K562 treated with DMSO at 1 percent for 24 hours (cell line): ENCODE results near the gene KCNT1. TPM values are rescaled to one million over a fixed set of nuclear protein-coding genes. Genes with fewer than 3 reads are reported as not detected.

ENCODE experiments used
- total RNA-seq: library from RNA; unstranded; fragments of 300-600 nt; gene quantifications from 2 replicates; pipeline ENCODE4 v1.2.3, GENCODE V29; 2022; ENCODE audit warnings: low read depth; ENCODE audit not compliant: insufficient read depth

The KCNT1 gene
- total RNA-seq, result not detected in 2 replicates

GRCh38 chr9:135701959-135702721 lies at the start of gene KCNT1:
TSS of gene KCNT1 (plus strand) at chr9:135702185. CDS start at chr9:135702259, 74 bp downstream.

DNA sequence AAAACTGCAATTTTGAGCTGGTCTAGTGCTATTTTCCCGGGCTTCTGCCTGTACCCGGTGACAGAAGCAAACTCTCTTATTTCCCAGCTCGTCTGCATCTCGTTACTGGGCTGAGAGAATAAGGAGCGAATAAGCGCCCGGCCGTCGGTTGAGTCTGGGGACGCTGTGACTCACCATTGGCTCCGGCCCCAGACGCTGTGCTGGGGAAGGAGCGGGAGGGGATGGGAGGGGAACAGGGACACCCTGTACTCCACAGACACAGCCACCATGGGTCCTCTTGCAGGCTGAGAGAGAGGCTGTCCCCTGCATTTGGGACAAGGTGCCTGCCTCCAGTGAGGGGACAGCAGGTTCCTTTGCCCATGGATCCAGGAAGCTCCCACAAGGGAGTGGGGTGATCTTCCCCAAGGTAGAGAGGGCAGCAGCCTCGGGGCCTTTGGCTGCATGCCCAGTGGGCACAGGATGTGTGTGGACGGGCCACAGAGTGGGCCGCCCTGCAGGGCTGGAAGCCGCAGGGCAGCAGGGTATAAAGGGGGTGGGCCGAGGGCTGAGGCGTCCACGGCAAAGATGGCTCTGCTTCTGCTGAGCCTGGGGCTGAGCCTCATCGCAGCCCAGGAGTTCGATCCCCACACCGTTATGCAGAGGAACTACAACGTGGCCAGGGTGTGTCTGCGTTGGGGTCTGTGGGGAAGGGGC lies 39.1 kb upstream of the KCNT1 start, which contains the start of gene LCN9:
Gene LCN9 (plus strand): TSS at position 552 of the 693 bp plus-strand sequence. CDS start 13 bp downstream, at position 565.

DNA sequence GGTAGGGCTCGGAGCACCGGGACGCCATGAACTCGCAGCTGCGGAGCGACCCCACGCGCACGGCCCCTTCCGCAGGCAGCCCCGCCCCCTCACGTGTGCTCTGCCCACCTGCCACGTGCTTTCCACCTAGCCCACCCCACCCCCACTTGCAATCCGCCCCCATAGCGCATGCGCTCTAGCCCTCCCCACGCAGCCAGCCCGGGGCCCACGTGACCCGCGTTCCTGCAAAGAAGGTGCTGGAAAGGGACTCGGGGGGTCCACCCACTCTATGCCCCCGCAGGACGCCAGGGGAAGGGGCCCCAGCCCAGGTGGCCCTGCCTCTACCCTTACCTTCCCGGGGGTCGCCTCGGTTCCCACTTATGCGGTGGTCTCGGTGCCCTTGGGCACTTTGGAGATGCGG lies 2.5 kb upstream of the KCNT1 start, which contains the start of gene SOHLH1:
Gene SOHLH1 (minus strand): TSS at position 42 of the 400 bp plus-strand sequence. CDS start 14 bp downstream, at position 28.

Other genes with a start within 250 kb of the KCNT1 start
- 23.7 and 28.9 TPM in 2 replicates for gene PPP1R26, start 222.4 kb upstream of the KCNT1 start, total RNA-seq
- 89.3 and 97.1 TPM in 2 replicates for gene MRPS2, start 201.5 kb upstream of the KCNT1 start, total RNA-seq
- not detected in 2 replicates for gene LCN1, start 180.7 kb upstream of the KCNT1 start, total RNA-seq
- not detected in 2 replicates for gene OBP2A, start 156.1 kb upstream of the KCNT1 start, total RNA-seq
- 1.4 and 2.1 TPM in 2 replicates for gene PAEP, start 140.4 kb upstream of the KCNT1 start, total RNA-seq
- gene GLT6D1, start 62.6 kb upstream of the KCNT1 start, total RNA-seq, result not detected in 2 replicates
- gene LCN9, start 38.9 kb upstream of the KCNT1 start, total RNA-seq, result not detected in 2 replicates
- gene SOHLH1, start 2.7 kb upstream of the KCNT1 start, total RNA-seq, result 0.81 TPM in 1 of 2 replicates, not detected in the other
- gene CAMSAP1, start 205.4 kb downstream of the KCNT1 start, total RNA-seq, result 15.5 and 23.5 TPM in 2 replicates